IPS-18a (cell line): Measurements from ENCODE around the gene MDM4.
"Not testable (repeated sequence)": the region's sequence is repeated elsewhere in the genome, so short reads cannot be mapped to it uniquely, and the experiment has no call there.

Experiments used
- H3K27ac ChIP-seq: one replicate; pipeline ENCODE4 v1.5.1; 2013; ENCODE audit warnings: low read length
- H3K27me3 ChIP-seq: one replicate; pipeline ENCODE4 v1.6.1; 2013; ENCODE audit warnings: mild to moderate bottlenecking, low read length; ENCODE audit not compliant: control insufficient read depth, insufficient read depth
- H3K36me3 ChIP-seq: one replicate; pipeline ENCODE4 v1.6.1; 2013; ENCODE audit warnings: low read depth, low read length; ENCODE audit not compliant: control insufficient read depth
- H3K4me1 ChIP-seq: one replicate; pipeline ENCODE4 v1.6.1; 2013; ENCODE audit warnings: low read depth, low read length; ENCODE audit not compliant: control insufficient read depth
- H3K4me3 ChIP-seq: one replicate; pipeline ENCODE4 v1.5.1; 2013; ENCODE audit warnings: low read length
- H3K9ac ChIP-seq: one replicate; pipeline ENCODE4 v1.6.1; 2013; ENCODE audit warnings: mild to moderate bottlenecking, low read length, moderate library complexity
- H3K9me3 ChIP-seq: one replicate; pipeline ENCODE4 v1.6.1; 2013; ENCODE audit warnings: low read depth, low read length; ENCODE audit not compliant: control insufficient read depth

The MDM4 gene

DNA sequence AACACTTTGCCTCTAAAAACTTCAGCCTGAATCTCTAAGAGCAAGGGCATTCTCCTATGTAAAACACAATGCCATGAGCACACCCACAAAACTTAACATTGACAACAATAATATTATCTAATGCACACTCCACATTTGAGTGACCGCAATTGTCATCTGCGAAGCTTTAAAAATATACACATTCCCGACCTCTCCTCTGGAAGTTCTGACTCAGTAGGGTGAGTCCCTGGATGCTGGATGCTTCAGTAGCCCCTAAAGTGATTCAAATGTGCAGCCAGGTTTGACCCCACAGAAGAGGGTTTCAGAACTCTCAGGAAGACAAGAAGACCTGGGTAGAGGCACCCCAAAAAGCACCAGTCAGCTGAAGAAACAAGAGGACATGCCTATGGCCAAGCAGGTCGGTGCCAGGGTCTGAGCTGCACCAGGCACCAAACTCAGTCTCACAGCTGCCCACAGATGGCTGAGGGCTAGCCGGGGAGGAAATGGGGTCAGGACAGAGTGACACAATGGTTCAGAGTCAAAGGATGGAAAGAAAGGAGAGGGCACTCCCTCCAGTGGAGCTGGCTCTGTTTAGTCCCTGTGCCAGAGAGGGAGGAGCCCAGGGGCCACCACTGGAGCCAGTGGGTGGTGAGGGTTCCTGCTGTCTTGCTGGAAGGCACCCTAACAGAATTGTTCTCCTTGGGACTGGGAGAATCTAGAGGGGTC lies 39.0 kb upstream of the MDM4 start:
- no peak overlapping the region for H3K9ac ChIP-seq
- H3K4me1 ChIP-seq, result peaks cover 9% of the 10 kb centered on the region
- H3K27ac ChIP-seq, result no peak overlapping the region
- no peak overlapping the region for H3K4me3 ChIP-seq
- H3K9me3 ChIP-seq, result no peaks in the 10 kb centered on the region
- H3K36me3 ChIP-seq, result no peaks in the 10 kb centered on the region
- no peaks in the 10 kb centered on the region for H3K27me3 ChIP-seq

DNA sequence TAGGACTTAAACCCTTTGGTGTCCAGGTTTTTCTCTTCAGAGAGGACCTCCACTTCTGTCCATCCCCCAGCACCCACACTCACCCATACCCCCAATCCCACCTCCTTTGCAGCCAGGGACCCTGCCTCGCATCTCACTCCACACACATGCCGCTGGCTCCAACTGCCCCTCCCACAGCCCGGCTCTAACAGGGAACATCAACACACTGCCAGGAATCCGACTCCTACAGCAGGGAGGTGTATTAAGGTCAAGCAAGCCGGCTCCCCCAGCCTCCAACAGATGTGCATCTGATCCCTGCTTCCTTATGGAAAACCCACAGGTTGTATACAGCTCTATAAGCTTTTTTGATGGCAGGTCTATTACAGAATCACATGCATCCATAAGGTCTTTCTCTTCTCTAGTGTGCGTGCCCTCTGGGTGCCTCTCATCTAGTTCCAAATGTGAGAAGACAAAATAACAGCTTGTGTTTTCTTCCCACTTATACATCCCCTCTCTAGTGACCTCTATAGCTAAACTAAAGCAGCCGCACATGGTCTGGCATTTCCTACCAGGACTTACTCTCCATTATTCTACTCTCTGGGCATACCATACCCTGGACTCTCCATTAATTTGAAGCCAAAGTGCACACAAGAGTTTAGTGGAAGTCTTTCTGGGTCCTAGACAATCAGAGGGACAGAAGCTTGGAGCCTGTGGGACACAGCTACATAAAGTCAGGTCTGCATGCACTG lies 37.9 kb upstream of the MDM4 start:
- Histone ChIP-seq H3K4me3 (no peak overlapping the region), H3K36me3 (no peaks in the 10 kb centered on the region), H3K27ac (no peak overlapping the region), H3K9ac (no peak overlapping the region), H3K27me3 (no peaks in the 10 kb centered on the region), H3K4me1 (peaks cover 6% of the 10 kb centered on the region), H3K9me3 (no peaks in the 10 kb centered on the region)

- H3K4me3 ChIP-seq, result no peak overlapping the region
These were observed 37.3 kb upstream of the MDM4 start for GRCh38 chr1:204478921-204479320.

DNA sequence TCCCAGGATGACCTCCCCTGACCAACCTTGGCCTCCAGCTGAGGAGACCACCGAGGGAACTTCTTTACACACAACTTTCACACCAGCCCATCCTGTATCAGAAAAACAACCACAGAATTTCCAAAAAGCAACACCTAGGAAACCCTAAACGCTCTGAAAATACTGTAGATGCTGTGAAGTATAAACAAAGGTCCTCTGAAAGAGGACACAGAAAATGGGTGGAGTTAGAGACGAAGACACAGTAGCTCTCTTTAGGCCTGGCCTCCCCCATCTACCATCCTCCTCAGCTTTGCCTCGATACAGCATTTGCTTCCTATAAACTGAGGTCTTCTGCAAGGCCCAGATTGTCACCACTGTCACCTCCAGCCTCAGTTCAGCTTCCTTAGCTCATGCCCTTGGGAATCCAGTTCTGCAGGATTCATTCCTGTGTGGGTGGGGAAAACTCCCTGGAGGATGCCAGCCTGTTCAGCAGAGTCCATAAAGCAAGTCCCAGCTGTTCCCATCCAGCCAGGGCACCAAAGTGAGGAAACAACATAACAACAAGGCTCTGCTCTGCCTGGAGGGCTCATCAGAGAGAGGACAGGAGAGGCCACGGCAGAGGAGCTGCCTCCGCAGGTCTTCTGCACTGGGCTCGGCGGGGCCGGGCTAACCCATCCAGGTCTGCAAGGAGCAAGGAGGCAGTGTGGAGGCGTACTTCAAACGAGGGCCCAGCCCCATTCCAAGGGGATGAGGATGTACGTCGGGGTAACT lies 36.6 kb upstream of the MDM4 start:
- no peak overlapping the region for H3K27ac ChIP-seq
- H3K9me3 ChIP-seq, result no peaks in the 10 kb centered on the region
- H3K36me3 ChIP-seq, result no peaks in the 10 kb centered on the region
- no peak overlapping the region for H3K4me3 ChIP-seq
- H3K27me3 ChIP-seq, result no peaks in the 10 kb centered on the region
- no peaks in the 10 kb centered on the region for H3K4me1 ChIP-seq
- no peak overlapping the region for H3K9ac ChIP-seq

More at GRCh38 chr1:204478921-204479320, 37.3 kb upstream of the MDM4 start:
- H3K4me1 ChIP-seq, result peaks cover under 1% of the 10 kb centered on the region
- no peaks in the 10 kb centered on the region for H3K27me3 ChIP-seq
- no peaks in the 10 kb centered on the region for H3K9me3 ChIP-seq
- no peak overlapping the region for H3K9ac ChIP-seq
- no peaks in the 10 kb centered on the region for H3K36me3 ChIP-seq
- H3K27ac ChIP-seq, result no peak overlapping the region

DNA sequence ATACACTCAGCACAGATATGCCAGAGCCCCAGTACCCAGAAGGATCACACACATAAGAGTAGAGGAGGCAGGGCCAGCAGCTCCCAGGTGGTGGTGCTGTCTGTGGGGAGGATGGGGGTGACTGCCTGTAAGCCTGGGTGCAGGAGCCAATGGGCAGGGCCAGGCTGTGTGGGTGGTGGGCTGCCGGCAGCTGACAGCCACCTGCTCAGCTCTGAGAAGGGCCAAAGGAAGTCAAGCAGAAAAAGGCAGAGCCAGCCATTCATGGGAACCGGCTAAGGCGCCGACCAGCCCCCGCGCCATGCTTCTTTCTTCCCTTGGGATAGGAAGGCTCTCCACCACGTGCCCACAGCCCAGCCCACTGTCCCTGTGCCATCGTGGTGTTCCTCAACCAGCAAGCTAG lies 35.7 kb upstream of the MDM4 start:
- H3K4me3 ChIP-seq, result no peak overlapping the region

GRCh38 chr1:204483791-204484190 lies 32.4 kb upstream of the MDM4 start:
- no peaks in the 10 kb centered on the region for H3K4me1 ChIP-seq
- no peaks in the 10 kb centered on the region for H3K27me3 ChIP-seq
- no peak overlapping the region for H3K27ac ChIP-seq
- H3K36me3 ChIP-seq, result peaks cover 5% of the 10 kb centered on the region
- H3K9me3 ChIP-seq, result no peaks in the 10 kb centered on the region
- H3K9ac ChIP-seq, result no peak overlapping the region
- no peak overlapping the region for H3K4me3 ChIP-seq

More for the DNA sequence above, 35.7 kb upstream of the MDM4 start:
- H3K27me3 ChIP-seq, result no peaks in the 10 kb centered on the region
- H3K4me1 ChIP-seq, result no peaks in the 10 kb centered on the region
- no peaks in the 10 kb centered on the region for H3K36me3 ChIP-seq
- H3K9me3 ChIP-seq, result no peaks in the 10 kb centered on the region
- no peak overlapping the region for H3K27ac ChIP-seq
- no peak overlapping the region for H3K9ac ChIP-seq

GRCh38 chr1:204486513-204487255 lies 29.5 kb upstream of the MDM4 start:
- not testable (repeated sequence) for H3K27ac ChIP-seq

DNA sequence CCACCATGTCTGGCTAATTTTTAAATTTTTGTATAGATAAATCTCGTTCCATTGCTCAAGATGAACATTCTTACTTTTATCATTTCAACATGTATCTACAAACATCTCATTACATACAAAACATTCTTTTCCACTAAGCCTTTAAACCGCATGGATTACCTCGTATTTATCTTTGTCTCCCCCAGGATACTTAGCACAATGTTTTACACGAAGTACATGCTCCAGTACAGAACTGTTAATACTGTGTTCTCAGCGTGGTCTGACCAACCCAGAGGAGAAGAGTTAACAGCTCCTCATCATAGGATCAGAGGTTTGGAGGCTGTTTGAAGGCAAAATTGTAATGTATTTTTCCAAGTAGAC lies 29.0 kb upstream of the MDM4 start:
- peaks cover 5% of the 10 kb centered on the region for H3K36me3 ChIP-seq
- H3K27me3 ChIP-seq, result no peaks in the 10 kb centered on the region
- peaks cover 3% of the 10 kb centered on the region for H3K4me1 ChIP-seq
- H3K9me3 ChIP-seq, result no peaks in the 10 kb centered on the region
- no peak overlapping the region for H3K9ac ChIP-seq
- H3K4me3 ChIP-seq, result no peak overlapping the region
- H3K27ac ChIP-seq, result no peak overlapping the region

More at GRCh38 chr1:204486513-204487255, 29.5 kb upstream of the MDM4 start:
- H3K4me3 ChIP-seq, H3K9ac ChIP-seq, H3K27me3 ChIP-seq, H3K4me1 ChIP-seq, H3K9me3 ChIP-seq, H3K36me3 ChIP-seq: not testable (repeated sequence)

DNA sequence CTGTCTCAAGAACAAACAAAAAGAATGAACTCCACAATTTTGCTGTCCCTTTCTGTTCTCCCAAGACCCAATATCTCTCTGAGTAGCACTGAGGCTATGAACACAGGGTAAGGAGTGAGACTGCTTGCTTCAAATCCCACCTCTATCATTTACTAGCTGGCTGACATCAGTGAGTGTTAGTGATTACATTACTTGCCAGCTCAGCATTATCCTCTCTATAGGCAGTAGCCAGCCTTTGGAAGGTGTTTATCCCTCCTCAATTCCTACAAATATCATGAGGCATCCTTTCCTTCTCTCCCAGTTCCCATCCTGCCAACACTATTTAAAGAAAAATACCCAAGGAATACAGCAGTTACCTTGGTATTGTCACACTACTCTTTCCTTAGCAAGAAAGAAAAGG lies 24.6 kb upstream of the MDM4 start:
- H3K27me3 ChIP-seq, result peaks cover 9% of the 10 kb centered on the region
- peaks cover 18% of the 10 kb centered on the region for H3K4me1 ChIP-seq
- H3K27ac ChIP-seq, result no peak overlapping the region
- H3K9ac ChIP-seq, result no peak overlapping the region
- no peaks in the 10 kb centered on the region for H3K9me3 ChIP-seq
- peaks cover 5% of the 10 kb centered on the region for H3K36me3 ChIP-seq
- H3K4me3 ChIP-seq, result no peak overlapping the region

GRCh38 chr1:204493145-204493983 lies 22.8 kb upstream of the MDM4 start:
- Histone ChIP-seq H3K4me1 (peaks cover 18% of the 10 kb centered on the region), H3K27me3 (peaks cover 9% of the 10 kb centered on the region), H3K27ac (no peak overlapping the region), H3K9me3 (no peaks in the 10 kb centered on the region), H3K4me3 (peak overlapping the region; percentile 87), H3K9ac (peak overlapping the region; percentile 95), H3K36me3 (peaks cover 2% of the 10 kb centered on the region)
